Measurements from ENCODE around the gene H2BW1.
"Not testable (repeated sequence)": the region's sequence is repeated elsewhere in the genome, so short reads cannot be mapped to it uniquely, and the experiment has no call there.

Gene H2BW1

GRCh38 chrX:104013606-104014005 is at the start of gene H2BW1:
TSS of gene H2BW1 (minus strand) at chrX:104013708. CDS start at chrX:104013576, 132 bp downstream.
- DNase-seq = no peak

DNA sequence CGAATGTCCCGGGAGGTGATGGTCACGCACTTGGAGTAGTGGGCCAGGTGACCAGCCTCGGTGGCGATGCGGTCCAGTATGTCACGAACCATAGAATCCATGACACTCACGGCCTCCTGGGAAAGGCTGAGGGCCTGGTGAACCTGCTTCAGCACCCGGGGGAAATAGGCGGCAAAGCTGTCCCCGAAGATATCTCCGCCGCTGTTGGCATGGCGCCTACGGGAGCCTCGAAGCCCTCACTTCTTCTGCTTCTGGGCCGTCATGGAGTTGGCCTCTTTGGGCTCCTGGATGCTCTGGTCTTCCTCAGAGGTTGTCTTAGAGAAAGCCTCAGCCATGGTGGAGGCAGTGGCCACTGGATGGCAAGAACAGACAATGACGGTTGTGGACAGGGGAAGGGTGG is 49.1 kb upstream of the H2BW1 start:
- DNase-seq = not testable (repeated sequence)

DNA sequence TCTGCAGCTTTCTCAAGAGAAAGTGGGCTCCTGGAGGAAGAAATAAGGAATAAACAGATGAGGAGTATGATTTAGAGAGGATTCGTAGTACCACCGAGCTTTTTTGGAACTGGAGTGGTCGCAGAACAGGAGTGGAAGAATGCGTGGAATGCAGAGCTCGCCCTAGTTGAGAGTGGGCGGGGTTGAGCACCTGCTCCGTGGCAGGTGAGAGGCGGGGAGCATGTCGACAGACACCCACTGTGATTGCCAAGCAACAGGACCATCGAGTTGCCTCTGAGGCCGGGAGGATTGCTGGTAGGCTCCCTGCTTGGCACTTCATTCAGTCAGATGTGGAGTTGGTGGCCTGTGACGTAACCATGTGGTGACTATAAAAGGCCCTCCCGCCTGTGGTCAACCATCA is 41.4 kb upstream of the H2BW1 start:
- DNase-seq = not testable (repeated sequence)

- DNase-seq = no peak
Measured at GRCh38 chrX:104047171-104047570, 33.7 kb upstream of the H2BW1 start.

- no peak for DNase-seq
Measured at GRCh38 chrX:104045642-104046041, 32.1 kb upstream of the H2BW1 start.

DNA sequence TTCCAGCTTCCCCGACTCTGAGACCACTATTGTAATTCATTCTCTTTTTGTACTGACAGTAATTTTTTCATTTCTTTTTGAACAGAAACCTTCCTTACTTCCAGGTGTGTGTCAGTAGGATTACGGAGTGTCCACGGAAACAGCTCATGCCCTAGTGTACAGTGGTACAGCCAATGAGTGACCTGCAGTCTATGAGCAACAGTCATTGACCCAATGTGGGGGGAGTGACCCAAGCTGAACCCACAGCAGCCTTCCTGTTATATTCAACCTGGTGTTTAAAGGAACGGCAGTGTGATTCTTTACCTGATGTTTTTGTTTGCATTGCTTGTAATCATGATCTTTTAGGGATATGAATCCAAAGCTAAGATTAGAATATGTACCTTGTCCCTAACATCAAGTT is 27.5 kb upstream of the H2BW1 start:
- DNase-seq = no peak

DNA sequence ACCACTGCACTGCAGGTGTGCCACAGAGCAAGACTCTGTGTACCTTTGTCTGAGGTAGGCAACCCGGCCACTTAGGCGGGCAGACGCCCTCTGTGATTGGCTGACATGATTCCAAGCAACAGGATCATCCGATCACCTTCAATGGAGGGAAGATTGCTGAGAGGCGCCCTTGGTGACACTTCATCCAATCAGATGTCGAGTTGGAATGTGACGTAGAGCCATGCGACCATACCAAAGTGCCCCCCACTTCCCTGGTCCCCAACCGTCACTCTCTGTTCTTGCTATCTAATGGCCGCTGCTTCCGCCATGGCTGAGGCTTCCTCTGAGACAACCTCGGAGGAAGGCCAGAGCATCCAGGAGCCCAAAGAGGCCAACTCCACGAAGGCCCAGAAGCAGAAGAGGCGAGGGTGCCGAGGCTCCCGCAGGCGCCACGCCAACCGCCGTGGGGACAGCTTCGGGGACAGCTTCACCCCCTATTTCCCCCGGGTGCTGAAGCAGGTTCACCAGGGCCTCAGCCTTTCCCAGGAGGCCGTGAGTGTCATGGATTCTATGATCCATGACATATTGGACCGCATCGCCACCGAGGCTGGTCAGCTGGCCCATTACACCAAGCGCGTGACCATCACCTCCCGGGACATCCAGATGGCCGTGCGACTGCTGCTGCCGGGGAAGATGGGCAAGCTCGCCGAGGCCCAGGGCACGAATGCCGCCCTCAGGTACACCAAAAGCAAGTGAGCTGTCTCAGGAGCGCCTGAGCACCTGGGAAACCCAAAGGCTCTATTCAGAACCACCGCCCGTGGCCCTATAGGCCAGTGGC is 26.4 kb upstream of the H2BW1 start, which contains the start of gene H2BW2:
Gene H2BW2, plus strand, starts transcription at position 268 of the 817 bp plus-strand sequence. Its CDS starts 39 bp downstream, at position 307.
- no peak for DNase-seq

DNA sequence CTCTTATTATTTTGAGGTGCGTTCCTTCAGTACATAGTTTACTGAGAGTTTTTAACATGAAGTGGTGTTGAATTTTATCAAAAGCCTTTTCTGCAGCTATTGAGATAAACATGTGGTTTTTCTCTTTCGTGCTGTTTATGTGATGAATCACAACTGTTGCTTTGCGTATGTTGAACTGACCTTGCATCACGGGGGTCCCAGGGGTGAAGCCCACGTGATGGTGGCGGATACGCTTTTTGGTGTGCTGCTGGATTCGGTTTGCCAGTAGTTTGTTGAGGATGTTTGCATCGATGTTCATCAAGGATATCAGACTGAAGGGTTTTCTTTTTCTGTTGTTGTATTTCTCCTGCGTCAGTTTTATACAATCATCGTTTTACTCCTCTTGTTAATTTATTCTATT is 4.6 kb upstream of the H2BW1 start:
- DNase-seq = no peak

DNA sequence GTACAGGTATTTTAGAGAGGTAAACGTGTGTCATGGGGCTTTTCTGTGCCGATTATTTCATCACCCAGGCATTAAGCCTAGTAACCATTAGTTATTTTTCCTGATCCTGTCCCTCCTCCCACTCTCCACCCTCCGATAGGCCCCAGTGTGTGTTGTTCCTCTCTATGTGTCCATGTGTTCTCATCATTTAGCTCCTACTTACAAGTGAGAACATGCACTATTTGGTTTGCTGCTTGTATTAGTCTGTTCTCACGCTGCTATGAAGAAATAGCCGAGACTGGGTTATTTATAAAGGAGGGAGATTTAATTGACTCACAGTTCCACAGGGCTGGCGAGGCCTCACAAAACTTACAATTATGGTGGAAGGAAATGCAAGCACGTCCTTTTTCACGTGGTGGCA is 2.1 kb upstream of the H2BW1 start:
- not testable (repeated sequence) for DNase-seq

GRCh38 chrX:104013158-104013557 is 350 bp downstream of the H2BW1 start:
- DNase-seq = no peak

- DNase-seq = no peak
Measured at GRCh38 chrX:104008831-104009230, 4.7 kb downstream of the H2BW1 start.

- DNase-seq = no peak
Measured at GRCh38 chrX:103999234-103999633, 14.3 kb downstream of the H2BW1 start.

DNA sequence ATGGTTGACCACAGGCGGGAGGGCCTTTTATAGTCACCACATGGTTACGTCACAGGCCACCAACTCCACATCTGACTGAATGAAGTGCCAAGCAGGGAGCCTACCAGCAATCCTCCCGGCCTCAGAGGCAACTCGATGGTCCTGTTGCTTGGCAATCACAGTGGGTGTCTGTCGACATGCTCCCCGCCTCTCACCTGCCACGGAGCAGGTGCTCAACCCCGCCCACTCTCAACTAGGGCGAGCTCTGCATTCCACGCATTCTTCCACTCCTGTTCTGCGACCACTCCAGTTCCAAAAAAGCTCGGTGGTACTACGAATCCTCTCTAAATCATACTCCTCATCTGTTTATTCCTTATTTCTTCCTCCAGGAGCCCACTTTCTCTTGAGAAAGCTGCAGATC is 30.0 kb downstream of the H2BW1 start:
- DNase-seq = not testable (repeated sequence)

GRCh38 chrX:103962411-103963278 is 50.9 kb downstream of the H2BW1 start, which contains the start of gene TMSB15B:
TSS of gene TMSB15B (plus strand) at chrX:103962627.
- not testable (repeated sequence) for DNase-seq

Measured in CD4-positive, alpha-beta T cell treated with Interleukin-4 for 4 hours (primary cell).